Hematopoietic multipotent progenitor cell treated with erythropoietin and hydrocortisone succinate and interleukin-3 and kit ligand, for 17 days (in vitro differentiated cells): ENCODE data around the gene PCSK5.
"Not testable (repeated sequence)": the region's sequence is repeated elsewhere in the genome, so short reads cannot be mapped to it uniquely, and the experiment has no call there.

Source experiments
- DNase-seq: peaks from one replicate; pipeline ENCODE4 v3.0.0-alpha.2; 2015; ENCODE audit warnings: low spot score

PCSK5 gene

GRCh38 chr9:75963321-75963720 is 72.8 kb downstream of the PCSK5 start:
- DNase-seq = not testable (repeated sequence)

DNA sequence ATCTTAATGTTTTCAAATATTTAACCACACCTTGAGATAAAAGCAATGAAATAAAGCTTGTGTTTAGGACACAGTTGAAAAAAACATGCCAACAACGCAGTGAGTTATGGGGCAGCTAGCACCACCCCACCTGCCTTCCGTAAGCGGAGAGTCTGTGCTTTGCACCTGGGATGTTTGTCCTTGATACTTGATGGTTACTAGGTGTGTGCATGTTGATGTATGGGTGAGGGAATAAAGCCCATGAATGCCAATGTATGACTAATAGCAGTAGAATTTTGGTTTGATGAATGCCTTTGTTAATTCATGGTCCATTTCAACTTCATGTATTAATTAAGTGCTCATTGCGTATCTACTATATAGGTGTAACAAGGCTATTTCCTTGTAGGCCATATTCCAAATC is 74.0 kb downstream of the PCSK5 start:
- DNase-seq = no peak

GRCh38 chr9:75965231-75965630 is 74.8 kb downstream of the PCSK5 start:
- no peak for DNase-seq

DNA sequence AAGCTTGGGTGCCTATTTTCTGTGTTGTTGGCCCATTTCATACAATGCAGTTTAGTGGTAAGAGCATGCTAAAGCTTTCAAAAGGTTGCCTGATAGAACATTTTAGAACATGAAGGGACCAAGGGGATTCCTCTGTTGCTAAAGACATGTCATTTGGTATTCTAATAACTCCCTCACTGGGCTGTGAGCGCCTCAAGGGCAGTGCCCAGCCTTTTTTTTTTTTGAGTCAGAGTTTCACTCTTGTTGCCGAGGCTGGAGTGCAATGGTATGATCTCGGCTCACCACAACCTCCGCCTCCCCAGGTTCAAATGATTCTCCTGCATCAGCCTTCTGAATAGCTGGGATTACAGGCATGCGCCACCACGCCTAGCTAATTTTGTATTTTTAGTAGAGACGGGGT is 77.1 kb downstream of the PCSK5 start:
- DNase-seq = no peak

DNA sequence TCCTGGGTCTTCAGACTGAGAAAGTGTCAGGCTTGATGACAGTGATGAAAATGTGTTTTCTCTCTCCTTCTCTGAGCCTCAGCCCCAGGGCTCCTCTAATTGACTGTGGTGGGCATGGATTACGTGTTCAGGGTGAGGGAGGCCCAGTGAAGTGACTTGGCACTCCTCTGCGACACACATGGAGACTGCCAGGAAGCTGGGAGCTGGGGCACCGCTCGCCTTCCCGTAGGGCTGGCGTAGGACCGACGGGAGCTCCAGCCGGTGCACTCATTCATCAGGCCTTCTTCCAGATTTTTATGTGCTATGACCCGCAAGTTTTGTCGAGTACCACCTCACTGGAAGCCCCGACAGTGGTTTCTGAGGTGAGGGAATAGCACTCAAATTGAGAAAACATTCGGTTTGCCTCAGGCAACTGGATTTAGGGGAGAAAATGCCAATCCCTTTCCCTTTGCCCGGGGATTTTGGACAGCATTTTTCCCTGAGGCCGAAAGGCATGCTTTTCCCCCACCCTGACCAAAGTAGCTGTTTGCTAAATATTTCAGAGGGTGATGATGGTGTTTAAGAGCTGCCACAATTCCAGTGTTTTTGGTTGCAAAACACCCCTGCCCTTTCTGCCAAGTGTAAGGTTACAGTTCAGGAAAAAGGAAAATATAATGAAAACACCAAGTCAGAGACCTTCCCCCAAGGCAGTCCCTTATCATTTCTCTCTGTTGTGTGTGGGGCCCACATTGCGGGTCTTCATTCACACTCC is 83.7 kb downstream of the PCSK5 start:
- DNase-seq = no peak

DNA sequence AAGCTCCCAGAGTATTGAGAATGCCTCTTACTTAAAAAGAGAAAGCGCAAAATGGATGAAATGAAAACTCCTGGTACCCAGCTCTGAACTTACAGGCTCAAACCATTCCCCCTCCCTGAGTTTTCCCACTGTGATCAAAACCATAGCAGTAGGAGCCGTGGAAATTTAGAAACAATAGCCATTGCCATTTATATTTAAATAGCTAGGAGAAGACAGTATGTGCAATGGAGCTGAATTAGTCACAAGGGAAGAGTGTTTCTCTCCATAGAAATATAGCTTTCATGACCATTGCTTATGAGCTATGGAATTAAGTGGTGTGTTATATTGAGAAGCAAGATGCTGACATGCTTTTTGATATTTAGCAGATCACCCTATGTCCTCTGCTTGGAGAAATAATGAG is 84.6 kb downstream of the PCSK5 start:
- no peak for DNase-seq

DNA sequence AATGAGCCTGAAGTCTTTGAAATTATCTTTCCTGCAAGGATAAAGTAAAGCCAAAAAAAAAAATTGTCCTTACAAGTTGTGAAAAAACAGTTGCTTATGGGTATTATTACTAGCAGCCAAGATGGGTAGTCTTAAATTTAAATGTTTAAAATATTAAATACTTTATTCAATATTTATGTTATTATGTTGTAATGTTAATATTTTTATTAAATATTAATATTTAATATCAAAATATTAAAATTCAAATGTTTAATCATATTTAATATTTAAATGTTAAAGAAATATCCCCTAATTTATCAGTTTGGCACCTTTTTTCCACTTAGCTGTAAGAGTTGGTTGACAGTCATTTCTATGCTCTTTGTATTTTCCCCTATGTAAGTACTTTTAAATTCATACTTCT is 86.1 kb downstream of the PCSK5 start:
- DNase-seq = no peak

- no peak for DNase-seq
Observed at GRCh38 chr9:75979362-75979761, 88.9 kb downstream of the PCSK5 start.

GRCh38 chr9:75983319-75984045 is 93.0 kb downstream of the PCSK5 start:
- no peak for DNase-seq

GRCh38 chr9:75985515-75985914 is 95.0 kb downstream of the PCSK5 start:
- DNase-seq = no peak

GRCh38 chr9:75988663-75989062 is 98.2 kb downstream of the PCSK5 start:
- no peak for DNase-seq

DNA sequence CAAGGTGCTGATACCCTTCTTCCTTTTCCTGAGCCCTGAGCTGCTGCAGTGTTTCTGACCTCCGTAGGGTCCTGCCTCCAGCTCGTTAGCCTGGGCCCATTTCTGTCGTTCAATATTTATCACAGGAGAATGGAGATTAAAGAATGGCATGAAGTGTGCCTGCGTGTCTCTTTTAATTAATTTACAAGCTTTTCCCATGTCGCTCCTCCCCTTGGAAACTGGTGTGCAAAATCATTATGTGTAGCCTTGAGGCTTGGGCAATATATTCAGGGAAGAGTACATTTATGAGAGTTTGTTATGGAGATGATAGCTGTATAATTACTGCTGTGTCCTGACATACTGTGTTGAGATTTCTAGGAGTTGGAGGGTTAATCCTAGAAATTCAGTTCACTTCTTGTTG is 99.7 kb downstream of the PCSK5 start:
- no peak for DNase-seq

GRCh38 chr9:75990576-75991304 is 100.3 kb downstream of the PCSK5 start:
- no peak for DNase-seq

GRCh38 chr9:75992482-75993206 is 102.2 kb downstream of the PCSK5 start:
- DNase-seq = no peak

DNA sequence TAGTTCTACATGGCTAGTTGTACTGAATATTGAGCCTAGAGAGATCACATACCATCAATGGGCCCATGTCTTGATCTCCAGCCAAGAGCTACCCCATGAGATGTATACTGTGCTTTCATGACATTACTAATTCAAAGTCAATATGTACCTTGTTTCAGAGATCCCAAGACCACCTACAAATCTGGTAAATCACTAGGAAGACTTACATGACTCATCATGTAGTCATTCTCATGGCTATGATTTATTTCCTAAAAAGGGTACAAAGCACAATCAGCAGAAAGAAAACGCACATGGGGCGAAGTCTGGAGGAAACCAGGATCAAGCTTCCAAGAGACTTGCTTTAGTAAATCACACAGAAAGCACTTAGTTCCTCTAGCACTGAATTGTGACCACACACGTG is 103.0 kb downstream of the PCSK5 start:
- DNase-seq = no peak

DNA sequence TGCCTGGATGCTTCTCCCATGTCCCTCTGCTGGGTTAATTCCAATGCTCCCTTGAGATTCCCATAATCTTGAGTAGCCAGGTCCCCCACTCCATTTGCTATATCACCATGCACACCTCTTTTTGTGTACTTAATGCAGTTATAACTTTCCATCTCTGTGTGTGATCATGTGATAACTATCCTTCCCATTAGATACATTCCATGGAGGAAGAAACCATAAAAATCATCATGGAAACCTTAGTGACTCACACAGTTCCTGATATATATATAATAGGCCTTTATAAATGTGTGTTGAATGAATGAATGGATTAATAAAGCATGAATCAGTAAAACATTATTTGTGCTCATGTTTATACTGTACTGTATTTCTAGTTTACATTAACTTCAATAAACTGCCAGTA is 104.6 kb downstream of the PCSK5 start:
- no peak for DNase-seq

DNA sequence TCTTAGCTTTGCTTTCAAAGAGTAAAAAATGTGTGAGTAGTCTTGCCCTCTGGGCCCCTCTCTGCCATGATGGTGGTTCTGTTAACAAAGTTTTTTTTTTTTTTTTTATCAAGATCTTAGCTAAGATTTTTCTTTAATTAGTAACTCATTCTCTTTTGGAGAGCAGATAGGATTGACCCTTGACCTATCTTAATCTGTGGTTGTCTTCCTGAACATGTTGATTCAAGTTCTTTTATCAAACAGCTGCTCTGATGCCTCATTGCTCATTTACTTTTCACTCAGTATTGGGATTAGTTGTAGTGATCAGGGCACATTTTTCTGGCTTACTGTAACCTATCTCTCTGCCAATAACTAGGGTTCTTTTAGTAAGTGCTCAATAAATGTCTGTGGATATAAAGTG is 106.3 kb downstream of the PCSK5 start:
- DNase-seq = no peak

DNA sequence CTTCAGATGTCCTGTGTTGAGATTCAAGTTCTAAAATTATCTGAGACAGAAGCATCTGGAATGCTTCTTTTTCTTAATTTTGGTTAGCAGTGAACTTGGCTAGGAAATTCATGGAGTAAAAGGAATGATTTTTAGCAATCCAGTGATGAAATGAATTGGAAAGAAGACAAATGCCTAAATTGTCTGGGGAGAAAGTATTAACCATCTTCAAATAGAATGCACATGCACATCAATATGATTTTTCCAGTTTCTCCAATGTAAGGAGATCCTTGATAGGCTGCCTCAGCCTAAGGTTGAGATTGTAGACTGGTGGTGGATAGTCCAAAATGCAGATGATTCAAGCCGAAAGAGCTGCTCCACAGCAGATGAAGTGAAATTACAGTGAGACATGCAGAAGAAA is 106.7 kb downstream of the PCSK5 start:
- no peak for DNase-seq

DNA sequence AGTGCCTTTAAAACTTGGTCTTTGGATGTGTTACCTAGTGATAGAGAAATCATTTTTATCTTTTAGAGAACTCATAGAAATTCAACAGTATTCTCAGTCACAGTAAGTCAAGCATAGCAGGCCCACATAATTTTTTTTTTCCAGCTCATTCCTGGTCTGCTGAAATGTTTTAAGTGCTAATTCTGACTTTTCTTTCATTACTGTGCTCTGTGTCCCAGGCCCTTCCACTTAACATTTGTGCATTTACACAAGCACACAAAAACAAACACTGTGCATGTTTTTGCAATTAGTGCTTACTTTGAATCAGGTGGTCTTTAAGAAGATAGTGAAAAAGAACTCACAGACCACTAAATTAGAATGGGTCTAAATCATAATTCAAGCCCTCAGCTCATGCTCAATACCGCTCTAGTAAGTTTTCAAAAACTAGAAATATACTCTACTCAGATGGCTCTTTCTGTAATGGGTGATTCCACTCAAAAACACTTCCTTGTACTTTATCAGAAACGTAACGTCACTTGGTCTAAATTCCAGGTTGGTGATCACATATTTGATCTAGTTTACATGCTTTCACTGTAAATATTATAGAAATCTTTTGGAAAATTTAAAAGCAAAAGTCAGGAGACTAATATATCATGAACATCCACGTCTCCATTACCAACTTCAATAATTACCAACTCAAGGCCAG is 107.8 kb downstream of the PCSK5 start:
- no peak for DNase-seq

DNA sequence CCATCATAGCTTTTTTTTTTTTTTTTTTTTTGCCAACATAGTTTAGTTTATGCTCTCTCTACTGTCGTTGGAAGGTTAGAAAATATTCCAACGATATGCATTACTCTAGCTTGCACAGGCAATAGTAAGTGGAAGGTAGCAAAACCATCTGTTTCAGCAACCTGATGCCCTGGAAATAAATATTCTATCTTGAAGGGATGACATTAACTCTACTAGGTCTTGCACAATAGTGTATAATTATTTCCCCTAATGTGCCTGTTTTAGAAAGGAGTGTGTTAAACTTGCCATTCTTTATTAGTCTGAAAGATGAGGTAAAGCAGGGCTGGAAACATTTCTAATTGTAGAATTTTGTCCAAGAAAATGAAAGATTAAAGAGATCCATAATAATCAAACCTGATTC is 111.0 kb downstream of the PCSK5 start:
- no peak for DNase-seq

GRCh38 chr9:76003041-76003440 is 112.6 kb downstream of the PCSK5 start:
- DNase-seq = no peak

- no peak for DNase-seq
Observed at GRCh38 chr9:76004526-76004925, 114.1 kb downstream of the PCSK5 start.
